ENCODE measurements around the gene MAL. TPM values are rescaled to one million over a fixed set of nuclear protein-coding genes. Genes with fewer than 3 reads are reported as not detected.

The MAL gene
- total RNA-seq, 6 experiments from 2014 or later, result not detected

GRCh38 chr2:95048825-95049682, 23.5 kb downstream of the MAL start:
- Mint-ChIP-seq H3K4me1 (ENCODE audit: low read depth) (peaks cover under 1% of the 10 kb centered on the region), H3K4me3 (peak overlapping the region; percentile 64), H3K36me3 (ENCODE audit: low read depth) (no peaks in the 10 kb centered on the region), H3K27ac (no peak overlapping the region), H3K27me3 (ENCODE audit: insufficient read depth) (peaks cover 53% of the 10 kb centered on the region), H3K9me3 (no peaks in the 10 kb centered on the region)
- no peak for TF ChIP-seq CTCF (IDR thresholded peaks at IDR 0.05)
- no peak for DNase-seq

GRCh38 chr2:95049683-95049955, 24.1 kb downstream of the MAL start:
- no peak for TF ChIP-seq CTCF (IDR thresholded peaks at IDR 0.05)
- Mint-ChIP-seq H3K27ac (no peak overlapping the region), H3K36me3 (ENCODE audit: low read depth) (no peaks in the 10 kb centered on the region), H3K4me3 (no peak overlapping the region), H3K27me3 (ENCODE audit: insufficient read depth) (peaks cover 56% of the 10 kb centered on the region), H3K9me3 (no peaks in the 10 kb centered on the region), H3K4me1 (ENCODE audit: low read depth) (no peaks in the 10 kb centered on the region; the same call in 1 of the 2 replicates)
- DNase-seq, result no peak

- H3K9me3 Mint-ChIP-seq, result no peaks in the 10 kb centered on the region
- no peak for TF ChIP-seq CTCF (IDR thresholded peaks at IDR 0.05)
- no peak overlapping the region for H3K27ac Mint-ChIP-seq
- H3K4me3 Mint-ChIP-seq, result no peak overlapping the region
- no peaks in the 10 kb centered on the region; the same call in 1 of the 2 replicates for H3K4me1 Mint-ChIP-seq (ENCODE audit: low read depth)
- H3K27me3 Mint-ChIP-seq (ENCODE audit: insufficient read depth), result peaks cover 56% of the 10 kb centered on the region
- DNase-seq, result no peak
- no peaks in the 10 kb centered on the region for H3K36me3 Mint-ChIP-seq (ENCODE audit: low read depth)
These were observed 24.5 kb downstream of the MAL start for GRCh38 chr2:95049961-95050360.

GRCh38 chr2:95050385-95051300, 25.1 kb downstream of the MAL start:
- Mint-ChIP-seq H3K36me3 (ENCODE audit: low read depth) (no peaks in the 10 kb centered on the region), H3K27me3 (ENCODE audit: insufficient read depth) (peaks cover 55% of the 10 kb centered on the region), H3K27ac (no peak overlapping the region), H3K4me1 (ENCODE audit: low read depth) (peaks cover 4% of the 10 kb centered on the region; the same call in 1 of the 2 replicates), H3K9me3 (no peaks in the 10 kb centered on the region), H3K4me3 (no peak overlapping the region)
- no peak for DNase-seq
- TF ChIP-seq CTCF (IDR thresholded peaks at IDR 0.05), result no peak

GRCh38 chr2:95051626-95052025, 26.1 kb downstream of the MAL start:
- Mint-ChIP-seq H3K9me3 (no peaks in the 10 kb centered on the region), H3K4me1 (ENCODE audit: low read depth) (peaks cover 14% of the 10 kb centered on the region), H3K4me3 (no peak overlapping the region), H3K36me3 (ENCODE audit: low read depth) (no peaks in the 10 kb centered on the region), H3K27ac (no peak overlapping the region), H3K27me3 (ENCODE audit: insufficient read depth) (peaks cover 54% of the 10 kb centered on the region)
- TF ChIP-seq CTCF (IDR thresholded peaks at IDR 0.05), result no peak
- DNase-seq, result no peak

All from HFFc6 (cell line).